GM23338 (cell line): Measurements from ENCODE around the gene HEMK1.

Source experiments
- CREB1 ChIP-seq: fragments of 250-450 bp; sonication (Bioruptor Pico); IDR thresholded peaks from 2 replicates; pipeline ENCODE4 v1.5.0; 2020; ENCODE audit warnings: low read depth, mild to moderate bottlenecking, moderate library complexity
- EZH2 ChIP-seq: fragments of 200-600 bp; sonication (generic); IDR thresholded peaks from one replicate; pipeline ENCODE4 v1.8.0; 2017; ENCODE audit warnings: antibody characterized with exemption, mild to moderate bottlenecking, low read depth; ENCODE audit not compliant: unreplicated experiment
- JUNB ChIP-seq: IDR thresholded peaks from one replicate; pipeline ENCODE4 v1.6.1; 2016; ENCODE audit warnings: antibody characterized with exemption; ENCODE audit not compliant: unreplicated experiment
- POLR2AphosphoS5 ChIP-seq: IDR thresholded peaks from 2 replicates; pipeline ENCODE4 v1.6.1; 2016; ENCODE audit warnings: antibody characterized with exemption, low read depth
- TF ChIP-seq, protein P1 (sequence below), 2 experiments: fragments of 200-600 bp in 1 of 2; sonication (generic) in 1 of 2; conservative IDR thresholded peaks; 2 replicates each; pipeline versions ENCODE4 v1.5.1 to v1.6.1; 2016 to 2017; ENCODE audit warnings: antibody characterized with exemption in 2 of 2, low read depth in 2 of 2, mild to moderate bottlenecking in 2 of 2, moderate library complexity in 1 of 2
- TF ChIP-seq, protein P2 (sequence below): IDR thresholded peaks from one replicate; pipeline ENCODE4 v1.6.1; 2018; ENCODE audit warnings: antibody characterized with exemption; ENCODE audit not compliant: unreplicated experiment

DNA sequence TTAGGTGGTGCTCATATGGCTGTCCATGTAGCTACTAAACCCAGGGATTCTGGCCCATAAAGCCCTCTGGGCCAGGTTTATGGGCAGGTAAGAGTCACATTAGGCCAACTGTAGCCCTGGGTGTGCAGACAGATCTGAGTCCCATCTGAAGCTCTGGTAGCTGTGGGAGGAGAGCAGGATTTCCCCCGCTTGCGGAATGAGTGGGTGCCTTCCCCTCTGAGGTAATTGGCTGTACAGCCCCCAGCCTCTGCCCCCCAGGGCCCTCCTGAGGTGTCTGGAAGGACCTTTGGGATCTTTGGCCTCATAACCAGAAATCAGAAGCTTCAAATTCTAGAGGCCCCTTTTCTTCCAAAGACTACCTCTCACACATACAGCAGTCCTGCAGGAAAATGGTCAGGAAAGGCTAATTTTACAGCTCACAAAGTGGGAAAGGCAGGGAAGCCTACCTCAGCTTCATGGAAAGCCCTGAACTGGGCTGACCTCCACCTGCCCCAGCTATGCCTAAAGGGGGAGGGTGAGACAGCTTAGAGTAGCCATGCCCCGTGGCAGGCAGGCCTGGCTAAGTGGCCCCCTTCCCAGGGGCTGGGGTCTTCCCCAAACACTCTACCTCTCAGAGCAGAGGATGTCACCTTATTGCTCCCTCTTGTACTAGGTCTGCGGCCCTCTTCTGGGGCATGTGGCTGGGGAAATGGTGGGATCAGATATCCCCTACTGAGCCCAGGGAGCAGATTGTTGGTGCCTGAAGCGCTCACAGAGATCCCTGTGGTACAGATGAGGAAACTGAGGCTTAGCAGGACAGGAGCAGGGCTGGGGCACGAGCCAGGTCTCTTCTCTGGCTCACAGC is 16.8 kb downstream of the HEMK1 start:
- no peak for TF ChIP-seq EZH2
- TF ChIP-seq, protein P1, sequence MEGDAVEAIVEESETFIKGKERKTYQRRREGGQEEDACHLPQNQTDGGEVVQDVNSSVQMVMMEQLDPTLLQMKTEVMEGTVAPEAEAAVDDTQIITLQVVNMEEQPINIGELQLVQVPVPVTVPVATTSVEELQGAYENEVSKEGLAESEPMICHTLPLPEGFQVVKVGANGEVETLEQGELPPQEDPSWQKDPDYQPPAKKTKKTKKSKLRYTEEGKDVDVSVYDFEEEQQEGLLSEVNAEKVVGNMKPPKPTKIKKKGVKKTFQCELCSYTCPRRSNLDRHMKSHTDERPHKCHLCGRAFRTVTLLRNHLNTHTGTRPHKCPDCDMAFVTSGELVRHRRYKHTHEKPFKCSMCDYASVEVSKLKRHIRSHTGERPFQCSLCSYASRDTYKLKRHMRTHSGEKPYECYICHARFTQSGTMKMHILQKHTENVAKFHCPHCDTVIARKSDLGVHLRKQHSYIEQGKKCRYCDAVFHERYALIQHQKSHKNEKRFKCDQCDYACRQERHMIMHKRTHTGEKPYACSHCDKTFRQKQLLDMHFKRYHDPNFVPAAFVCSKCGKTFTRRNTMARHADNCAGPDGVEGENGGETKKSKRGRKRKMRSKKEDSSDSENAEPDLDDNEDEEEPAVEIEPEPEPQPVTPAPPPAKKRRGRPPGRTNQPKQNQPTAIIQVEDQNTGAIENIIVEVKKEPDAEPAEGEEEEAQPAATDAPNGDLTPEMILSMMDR (conservative IDR thresholded peaks at IDR 0.05; ENCODE audit: low read depth in 2 of 2), result no peak
- no peak for TF ChIP-seq CREB1 (CRISPR knock-in tag)
- TF ChIP-seq POLR2AphosphoS5, result no peak
- TF ChIP-seq, protein P2, sequence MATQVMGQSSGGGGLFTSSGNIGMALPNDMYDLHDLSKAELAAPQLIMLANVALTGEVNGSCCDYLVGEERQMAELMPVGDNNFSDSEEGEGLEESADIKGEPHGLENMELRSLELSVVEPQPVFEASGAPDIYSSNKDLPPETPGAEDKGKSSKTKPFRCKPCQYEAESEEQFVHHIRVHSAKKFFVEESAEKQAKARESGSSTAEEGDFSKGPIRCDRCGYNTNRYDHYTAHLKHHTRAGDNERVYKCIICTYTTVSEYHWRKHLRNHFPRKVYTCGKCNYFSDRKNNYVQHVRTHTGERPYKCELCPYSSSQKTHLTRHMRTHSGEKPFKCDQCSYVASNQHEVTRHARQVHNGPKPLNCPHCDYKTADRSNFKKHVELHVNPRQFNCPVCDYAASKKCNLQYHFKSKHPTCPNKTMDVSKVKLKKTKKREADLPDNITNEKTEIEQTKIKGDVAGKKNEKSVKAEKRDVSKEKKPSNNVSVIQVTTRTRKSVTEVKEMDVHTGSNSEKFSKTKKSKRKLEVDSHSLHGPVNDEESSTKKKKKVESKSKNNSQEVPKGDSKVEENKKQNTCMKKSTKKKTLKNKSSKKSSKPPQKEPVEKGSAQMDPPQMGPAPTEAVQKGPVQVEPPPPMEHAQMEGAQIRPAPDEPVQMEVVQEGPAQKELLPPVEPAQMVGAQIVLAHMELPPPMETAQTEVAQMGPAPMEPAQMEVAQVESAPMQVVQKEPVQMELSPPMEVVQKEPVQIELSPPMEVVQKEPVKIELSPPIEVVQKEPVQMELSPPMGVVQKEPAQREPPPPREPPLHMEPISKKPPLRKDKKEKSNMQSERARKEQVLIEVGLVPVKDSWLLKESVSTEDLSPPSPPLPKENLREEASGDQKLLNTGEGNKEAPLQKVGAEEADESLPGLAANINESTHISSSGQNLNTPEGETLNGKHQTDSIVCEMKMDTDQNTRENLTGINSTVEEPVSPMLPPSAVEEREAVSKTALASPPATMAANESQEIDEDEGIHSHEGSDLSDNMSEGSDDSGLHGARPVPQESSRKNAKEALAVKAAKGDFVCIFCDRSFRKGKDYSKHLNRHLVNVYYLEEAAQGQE, result no peak
- no peak for TF ChIP-seq JUNB
